Neutrophil (primary cell): Measurements from ENCODE around the gene TMEM108.

Experiments
- H3K27ac ChIP-seq: fragments of 200-600 bp; sonication (generic); 2 replicates; pipeline ENCODE4 v1.5.1; 2016; ENCODE audit warnings: mild to moderate bottlenecking, moderate library complexity
- H3K27me3 ChIP-seq: fragments of 200-600 bp; sonication (generic); 2 replicates; pipeline ENCODE4 v1.6.0; 2016; ENCODE audit warnings: mild to moderate bottlenecking
- H3K36me3 ChIP-seq: fragments of 200-600 bp; sonication (generic); 2 replicates; pipeline ENCODE4 v1.5.1; 2017
- H3K4me1 ChIP-seq, 2 experiments: fragments of 200-600 bp in 1 of 2; sonication (generic) in 1 of 2; 1 replicate in 1 of 2; 2 replicates in 1 of 2; pipeline versions ENCODE4 v1.5.1 to v1.6.1; 2013 to 2016; ENCODE audit warnings: low read depth in 1 of 2, low read length in 1 of 2, mild to moderate bottlenecking in 1 of 2, moderate library complexity in 1 of 2; ENCODE audit not compliant: control insufficient read depth in 1 of 2, insufficient read depth in 1 of 2
- H3K4me3 ChIP-seq, 2 experiments: fragments of 200-600 bp in 1 of 2; sonication (generic) in 1 of 2; 1 replicate in 1 of 2; 2 replicates in 1 of 2; pipeline ENCODE4 v1.5.1; 2013 to 2016; ENCODE audit warnings: low read depth in 1 of 2, low read length in 1 of 2, mild to moderate bottlenecking in 1 of 2, moderate library complexity in 1 of 2
- H3K9me3 ChIP-seq: fragments of 200-600 bp; sonication (generic); 2 replicates; pipeline ENCODE4 v1.5.1; 2016
- TF ChIP-seq, protein P1 (sequence below): fragments of 200-600 bp; sonication (generic); IDR thresholded peaks from 2 replicates; pipeline ENCODE4 v1.5.1; 2016; ENCODE audit warnings: antibody characterized with exemption

TMEM108 gene

DNA sequence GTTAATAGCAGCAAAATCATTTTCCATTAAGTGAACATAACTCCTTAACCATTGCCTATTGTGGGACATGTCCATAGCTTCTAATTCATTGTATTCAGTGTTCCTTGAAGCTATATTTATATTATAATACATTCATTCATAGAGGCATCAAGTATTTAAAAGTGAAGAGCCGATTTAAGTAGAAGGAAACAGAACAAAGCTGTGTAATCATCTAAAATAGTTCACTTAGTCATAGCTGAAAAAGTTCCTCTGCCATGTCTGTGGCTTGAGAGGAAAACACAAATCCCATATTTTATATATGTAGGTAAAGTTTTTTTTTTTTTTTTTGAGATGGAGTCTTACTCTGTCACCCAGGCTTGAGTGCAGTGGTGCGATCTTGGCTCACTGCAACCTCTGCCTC is 54.5 kb downstream of the TMEM108 start:
- Histone ChIP-seq H3K36me3 (no peaks in the 10 kb centered on the region), H3K9me3 (no peaks in the 10 kb centered on the region), H3K4me3 (no peak overlapping the region), H3K27ac (no peak overlapping the region), H3K4me1 (no peaks in the 10 kb centered on the region), H3K27me3 (no peaks in the 10 kb centered on the region)
- TF ChIP-seq, protein P1, sequence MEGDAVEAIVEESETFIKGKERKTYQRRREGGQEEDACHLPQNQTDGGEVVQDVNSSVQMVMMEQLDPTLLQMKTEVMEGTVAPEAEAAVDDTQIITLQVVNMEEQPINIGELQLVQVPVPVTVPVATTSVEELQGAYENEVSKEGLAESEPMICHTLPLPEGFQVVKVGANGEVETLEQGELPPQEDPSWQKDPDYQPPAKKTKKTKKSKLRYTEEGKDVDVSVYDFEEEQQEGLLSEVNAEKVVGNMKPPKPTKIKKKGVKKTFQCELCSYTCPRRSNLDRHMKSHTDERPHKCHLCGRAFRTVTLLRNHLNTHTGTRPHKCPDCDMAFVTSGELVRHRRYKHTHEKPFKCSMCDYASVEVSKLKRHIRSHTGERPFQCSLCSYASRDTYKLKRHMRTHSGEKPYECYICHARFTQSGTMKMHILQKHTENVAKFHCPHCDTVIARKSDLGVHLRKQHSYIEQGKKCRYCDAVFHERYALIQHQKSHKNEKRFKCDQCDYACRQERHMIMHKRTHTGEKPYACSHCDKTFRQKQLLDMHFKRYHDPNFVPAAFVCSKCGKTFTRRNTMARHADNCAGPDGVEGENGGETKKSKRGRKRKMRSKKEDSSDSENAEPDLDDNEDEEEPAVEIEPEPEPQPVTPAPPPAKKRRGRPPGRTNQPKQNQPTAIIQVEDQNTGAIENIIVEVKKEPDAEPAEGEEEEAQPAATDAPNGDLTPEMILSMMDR: no peak

DNA sequence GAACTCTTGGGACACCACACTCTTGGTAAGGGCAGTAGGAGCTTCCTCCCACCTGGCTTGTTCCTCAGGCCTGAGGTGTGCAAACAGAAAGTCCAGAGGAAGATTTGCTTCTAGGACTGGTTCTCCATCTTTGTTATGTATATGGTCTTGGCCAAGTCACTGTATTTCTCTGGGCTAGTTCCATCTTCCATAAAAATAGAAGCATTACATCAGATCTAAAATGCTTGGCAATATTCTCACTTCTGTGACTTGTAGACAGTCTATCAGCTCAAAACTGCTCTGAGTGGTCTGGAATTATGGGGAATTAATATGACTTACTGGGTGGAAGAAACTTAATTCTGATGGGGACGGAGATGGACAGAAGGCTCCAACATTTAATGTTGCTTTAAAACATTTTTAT is 55.2 kb downstream of the TMEM108 start:
- Histone ChIP-seq H3K4me3 (no peak overlapping the region), H3K36me3 (no peaks in the 10 kb centered on the region), H3K27me3 (no peaks in the 10 kb centered on the region), H3K9me3 (no peaks in the 10 kb centered on the region), H3K27ac (no peak overlapping the region), H3K4me1 (no peaks in the 10 kb centered on the region)
- TF ChIP-seq, protein P1: no peak

DNA sequence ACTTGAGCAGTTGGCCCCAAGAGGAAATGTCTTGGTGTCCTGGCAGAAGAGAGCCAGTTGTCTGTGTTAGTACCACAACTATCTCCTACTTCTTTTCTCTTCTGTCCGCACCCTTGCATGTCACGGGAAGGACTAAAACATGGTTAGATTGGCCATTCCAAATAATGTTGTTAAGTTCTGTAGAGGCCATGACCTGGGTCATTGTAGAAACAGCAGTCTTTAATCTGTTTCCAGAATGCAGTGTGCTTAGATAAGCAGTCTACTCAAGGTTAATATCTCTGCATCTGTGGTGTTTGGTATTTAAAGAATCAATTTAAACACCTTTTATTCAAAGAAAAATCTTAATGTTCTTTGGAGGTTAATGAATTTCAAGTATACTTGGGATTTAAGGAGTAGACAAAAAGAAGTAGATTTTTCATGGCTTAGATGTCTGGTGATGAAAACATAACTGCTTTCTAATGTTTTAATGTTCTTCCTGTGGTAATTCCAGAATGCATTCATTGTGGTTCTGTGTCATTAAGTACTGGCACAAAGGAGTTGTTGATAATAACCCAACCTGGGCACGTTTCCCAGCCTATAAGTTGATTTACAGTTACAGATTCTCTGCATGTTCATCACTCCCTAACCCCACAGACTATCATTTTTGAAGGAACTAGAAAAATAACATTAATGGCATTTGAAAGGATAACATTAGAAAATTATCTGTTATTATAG is 58.9 kb downstream of the TMEM108 start:
- Histone ChIP-seq H3K27me3 (no peaks in the 10 kb centered on the region), H3K9me3 (no peaks in the 10 kb centered on the region), H3K36me3 (no peaks in the 10 kb centered on the region), H3K27ac (no peak overlapping the region), H3K4me3 (no peak overlapping the region), H3K4me1 (no peaks in the 10 kb centered on the region)
- TF ChIP-seq, protein P1: no peak

DNA sequence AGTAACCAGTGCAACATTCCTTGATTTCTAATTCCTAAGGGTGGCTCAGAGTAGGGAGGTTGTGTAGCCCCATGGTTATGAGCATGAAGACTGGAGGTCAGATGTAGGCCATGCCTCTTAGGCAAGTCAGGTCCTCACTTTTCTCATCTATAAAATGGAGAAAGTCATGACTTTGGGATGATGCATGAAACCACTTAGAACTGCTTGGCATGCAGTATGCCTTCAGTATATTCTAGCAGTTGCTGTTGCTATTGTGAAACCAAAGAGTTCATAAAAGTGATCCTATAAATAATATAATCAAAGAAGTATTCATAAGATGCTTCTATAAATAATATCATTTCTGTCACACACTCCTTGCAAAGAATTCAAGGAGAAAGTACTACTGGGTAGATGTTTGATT is 65.5 kb downstream of the TMEM108 start:
- H3K9me3 ChIP-seq: no peaks in the 10 kb centered on the region
- no peak overlapping the region for H3K4me3 ChIP-seq
- H3K36me3 ChIP-seq: no peaks in the 10 kb centered on the region
- H3K27me3 ChIP-seq: no peaks in the 10 kb centered on the region
- TF ChIP-seq, protein P1: no peak
- no peak overlapping the region for H3K27ac ChIP-seq
- H3K4me1 ChIP-seq: no peaks in the 10 kb centered on the region

DNA sequence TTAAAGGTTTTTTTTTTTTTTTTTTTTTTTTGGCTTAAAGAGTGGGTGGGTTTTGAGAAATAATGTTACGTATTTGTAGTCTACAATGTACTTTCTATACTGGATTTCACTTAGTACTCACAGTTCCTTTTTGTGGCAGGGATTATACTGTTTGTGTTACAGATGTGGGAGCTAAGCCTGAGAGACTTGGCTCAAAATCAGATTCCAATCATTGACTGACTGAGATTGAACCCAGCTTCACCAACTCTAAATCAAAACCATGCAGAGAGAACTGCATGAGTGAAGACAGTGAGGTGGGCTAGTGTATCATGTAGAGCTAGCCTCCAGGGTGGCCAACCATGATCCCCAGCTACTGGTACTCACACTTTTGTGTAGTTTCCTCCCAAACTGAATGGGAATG is 68.0 kb downstream of the TMEM108 start:
- TF ChIP-seq, protein P1: no peak
- Histone ChIP-seq H3K27ac (no peak overlapping the region), H3K4me3 (no peak overlapping the region), H3K4me1 (no peaks in the 10 kb centered on the region), H3K27me3 (no peaks in the 10 kb centered on the region), H3K9me3 (no peaks in the 10 kb centered on the region), H3K36me3 (no peaks in the 10 kb centered on the region)
